Measurements from ENCODE around the gene COX19. TPM values are rescaled to one million over a fixed set of nuclear protein-coding genes. Genes with fewer than 3 reads are reported as not detected.

Gene COX19
- total and polyA plus RNA-seq, 2 of the 13 experiments (the other 11 are each of a cell fraction or from before 2014, with no cell fraction given): 11.5 to 21.7 TPM

GRCh38 chr7:1015196-1016121 lies 40.1 kb upstream of the COX19 start (continued):
- TF ChIP-seq ZNF280B (CRISPR knock-in tag; IDR thresholded peaks at IDR 0.05; ENCODE audit: borderline replicate concordance): no peak
- TF ChIP-seq ZNF484 (CRISPR knock-in tag; IDR thresholded peaks at IDR 0.05; ENCODE audit: borderline replicate concordance, low read depth): no peak
- TF ChIP-seq ZNF407 (CRISPR knock-in tag; IDR thresholded peaks at IDR 0.05; ENCODE audit: not compliant biosample characterization): no peak
- TF ChIP-seq ATF7 (IDR thresholded peaks at IDR 0.05): no peak
- TF ChIP-seq ATF7 (CRISPR knock-in tag; IDR thresholded peaks at IDR 0.05): no peak
- no peak for TF ChIP-seq CERS6 (CRISPR knock-in tag; IDR thresholded peaks at IDR 0.05)
- TF ChIP-seq STAT6 (CRISPR knock-in tag; IDR thresholded peaks at IDR 0.05; ENCODE audit: borderline replicate concordance): no peak
- no peak for TF ChIP-seq SCMH1 (CRISPR knock-in tag; IDR thresholded peaks at IDR 0.05; ENCODE audit: borderline replicate concordance)
- TF ChIP-seq ZNF839 (CRISPR knock-in tag; IDR thresholded peaks at IDR 0.05; ENCODE audit: borderline replicate concordance): no peak
- no peak for TF ChIP-seq SP140L (CRISPR knock-in tag; IDR thresholded peaks at IDR 0.05; ENCODE audit: borderline replicate concordance)
- no peak for TF ChIP-seq SUZ12 (IDR thresholded peaks at IDR 0.05; ENCODE audit: low read depth, low read length)
- no peak for TF ChIP-seq CBX5 (CRISPR knock-in tag; IDR thresholded peaks at IDR 0.05; ENCODE audit: borderline replicate concordance)
- TF ChIP-seq ATM (IDR thresholded peaks at IDR 0.05; ENCODE audit: borderline replicate concordance): no peak
- TF ChIP-seq SKI (IDR thresholded peaks at IDR 0.05; ENCODE audit: partially characterized antibody): peak; percentile 79
- no peak for TF ChIP-seq JUND (CRISPR knock-in tag; IDR thresholded peaks at IDR 0.05)
